NCI-H526 treated with DMSO at 0.1 percent for 48 hours (cell line): ENCODE data around the gene VPS45.
"Not testable (repeated sequence)": the region's sequence is repeated elsewhere in the genome, so short reads cannot be mapped to it uniquely, and the experiment has no call there.

Experiments
- DNase-seq: peaks from one replicate; lab custom pipeline; 2025; lab: John Stamatoyannopoulos, UW

Gene VPS45

DNA sequence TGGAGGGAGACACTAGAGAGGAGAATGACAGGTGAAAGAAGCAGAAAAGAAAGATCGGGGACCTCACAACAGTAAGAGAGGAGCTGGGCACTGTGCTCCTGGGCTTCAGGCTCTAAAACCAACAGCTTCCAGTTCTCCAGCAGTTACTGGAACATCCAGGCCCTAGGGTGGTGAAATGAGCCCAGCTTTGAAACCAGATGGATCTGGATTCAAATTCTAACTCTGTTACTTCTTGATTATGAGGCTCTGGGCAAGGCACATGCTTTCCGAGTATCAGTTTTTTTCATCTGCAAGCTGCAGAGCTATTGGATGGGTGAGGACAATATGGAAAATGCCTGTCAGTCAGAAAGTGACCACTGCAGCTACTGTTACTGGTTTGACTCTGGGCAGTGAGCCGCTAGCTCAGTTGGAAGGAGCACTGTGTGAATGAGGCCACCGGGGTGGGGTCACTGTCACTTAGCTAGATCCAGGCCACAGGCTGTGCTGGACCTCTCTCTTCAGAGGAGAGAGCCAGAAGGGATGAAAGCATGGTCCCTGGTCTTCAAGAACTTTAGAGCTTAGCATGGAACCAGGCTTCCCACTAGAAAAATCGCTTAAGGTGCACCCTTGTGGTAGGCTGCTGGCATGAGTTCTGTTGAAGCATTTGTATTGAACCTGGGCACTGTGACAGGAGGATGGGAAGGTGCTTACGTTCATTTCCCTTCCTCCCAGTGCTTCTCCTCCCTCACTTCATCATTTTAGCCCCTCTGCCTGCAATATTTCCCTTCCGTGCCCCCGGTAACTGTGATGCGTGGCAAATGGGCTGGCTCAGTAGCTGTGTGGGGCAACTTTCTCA lies 94.4 kb downstream of the VPS45 start:
- no peak for DNase-seq

DNA sequence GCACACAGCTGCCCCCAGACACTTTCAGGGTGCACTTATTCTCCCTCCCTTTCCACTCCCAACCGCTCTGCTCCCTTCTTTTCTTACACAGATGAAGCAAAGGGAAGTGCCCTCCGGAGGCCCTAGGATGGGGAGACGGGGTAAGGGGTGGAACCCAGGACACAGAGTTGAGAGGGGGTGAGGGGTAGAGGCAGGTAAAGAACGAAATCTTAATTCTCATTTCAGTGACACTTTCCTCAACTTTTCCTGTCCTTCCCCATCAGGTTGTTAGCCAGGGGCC lies 94.9 kb downstream of the VPS45 start:
- no peak for DNase-seq

DNA sequence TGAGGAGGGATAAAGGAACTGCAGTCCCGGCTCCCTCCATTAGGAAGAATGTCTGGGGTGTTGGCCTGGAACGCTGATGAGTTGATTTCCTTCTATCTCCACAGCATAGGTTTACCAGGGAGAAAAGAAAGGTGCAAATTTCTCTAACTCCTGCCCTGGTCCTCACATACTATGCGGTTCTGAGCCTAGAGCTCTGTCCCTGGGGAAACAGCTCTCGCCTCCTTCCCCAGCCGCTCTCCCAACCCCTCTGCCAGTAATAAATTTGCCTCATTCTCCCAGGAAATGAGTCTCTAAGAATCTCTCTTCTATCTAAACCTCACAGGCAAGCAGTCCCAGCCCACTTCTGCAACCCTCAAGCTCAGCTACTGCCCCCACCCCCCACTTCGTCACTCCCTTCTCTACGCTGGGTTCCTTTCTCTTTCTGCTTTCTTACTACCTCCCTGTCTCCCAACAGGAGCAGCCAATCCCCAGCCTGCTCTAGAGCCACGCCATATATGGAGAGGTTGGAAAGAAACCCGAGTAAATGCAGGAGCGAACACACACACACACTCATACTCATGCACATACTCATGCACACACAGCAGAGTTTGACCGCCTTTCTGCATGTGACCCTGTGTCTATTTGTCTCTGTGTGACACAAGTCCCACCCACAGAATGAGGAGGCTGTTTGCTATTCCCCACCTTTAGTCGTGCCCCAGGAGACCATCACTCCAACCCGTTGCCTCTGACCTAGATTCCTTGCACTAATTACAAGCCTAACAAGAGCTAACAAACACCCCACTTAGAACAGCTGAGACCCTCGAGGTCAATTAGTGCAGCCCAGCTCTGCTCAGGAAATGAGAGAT lies 95.5 kb downstream of the VPS45 start:
- DNase-seq = peak; percentile 96

DNA sequence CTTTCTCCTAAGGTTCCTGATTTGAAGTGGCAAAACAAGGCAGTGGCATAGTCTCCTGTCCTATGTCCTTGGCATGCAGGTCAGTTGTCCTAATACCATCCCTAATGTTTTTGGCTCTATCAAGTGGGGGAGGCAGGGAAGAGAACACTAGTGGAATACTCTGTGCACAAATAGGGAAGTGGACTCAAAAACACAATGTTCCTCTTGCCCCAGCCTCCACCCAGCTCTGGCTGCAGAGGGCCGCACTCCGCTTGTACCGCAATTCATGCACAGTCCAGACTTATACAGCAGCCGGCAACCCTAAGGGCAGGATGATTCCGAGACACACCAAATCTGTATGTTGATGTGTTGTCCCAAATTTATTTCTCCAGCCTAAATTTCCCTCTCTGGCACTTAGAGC lies 96.6 kb downstream of the VPS45 start:
- no peak for DNase-seq

DNA sequence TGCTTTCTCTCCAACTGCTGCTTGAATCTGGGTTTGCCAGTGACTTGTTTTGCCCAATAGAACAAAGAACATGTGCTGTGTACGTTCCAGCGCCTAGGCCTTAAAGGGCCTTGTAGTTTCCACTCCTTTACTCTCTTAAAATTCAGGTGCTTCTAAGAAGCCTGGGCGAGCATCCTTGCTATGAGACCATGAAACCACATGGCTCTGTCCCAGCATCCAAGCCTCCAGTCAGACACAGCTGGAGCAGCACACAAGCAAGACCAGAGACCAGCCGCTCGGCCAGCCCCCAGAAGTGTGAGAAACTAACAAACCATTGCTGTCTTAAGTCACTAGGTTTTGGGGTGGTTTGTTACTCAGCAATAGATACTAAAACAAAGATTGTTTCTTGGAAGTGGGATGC lies 97.2 kb downstream of the VPS45 start:
- no peak for DNase-seq

DNA sequence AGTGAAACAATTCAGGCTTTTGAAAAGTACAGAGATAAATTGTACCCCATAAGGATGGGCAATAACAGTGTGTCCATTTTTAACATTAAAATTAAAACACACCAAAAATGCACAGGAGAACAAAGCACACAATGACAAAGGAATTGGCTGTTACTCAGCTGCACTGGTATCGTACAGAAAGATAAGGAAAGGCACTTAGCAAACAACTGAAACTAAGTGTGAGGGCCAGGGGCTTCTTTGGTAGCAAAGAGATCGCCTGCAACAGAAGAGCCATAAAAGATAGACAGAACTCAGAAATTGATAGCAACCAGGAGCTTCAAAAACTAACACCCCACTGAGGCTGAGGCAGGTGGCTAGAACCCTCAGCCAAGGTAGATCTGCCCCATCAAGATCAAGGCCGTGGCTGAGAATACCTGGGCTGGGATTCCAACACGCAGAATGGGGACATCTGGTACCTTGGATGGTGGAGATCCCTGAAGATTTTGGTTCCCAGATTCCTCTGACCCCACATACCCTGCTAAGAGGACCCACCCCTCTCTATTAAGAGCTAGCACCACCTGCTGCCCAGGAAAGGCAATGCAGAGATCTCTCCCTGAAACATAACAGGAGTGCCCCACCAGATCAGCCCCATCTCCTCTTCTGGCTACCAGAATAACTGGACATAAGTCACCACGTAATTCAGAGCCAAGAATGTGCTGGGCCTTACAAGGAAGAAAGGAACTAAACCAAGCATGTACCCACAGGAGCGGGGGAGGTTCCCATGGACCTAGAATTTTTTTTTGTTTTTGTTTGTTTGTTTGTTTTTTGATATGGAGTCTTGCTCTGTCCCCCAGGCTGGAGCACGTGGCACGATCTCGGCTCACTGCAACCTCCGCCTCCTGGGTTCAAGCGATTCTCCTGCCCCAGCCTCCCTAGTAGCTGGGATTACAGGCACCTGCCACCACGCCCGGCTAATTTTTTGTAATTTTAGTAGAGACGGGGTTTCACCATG lies 98.3 kb downstream of the VPS45 start:
- DNase-seq = peak; percentile 52

DNA sequence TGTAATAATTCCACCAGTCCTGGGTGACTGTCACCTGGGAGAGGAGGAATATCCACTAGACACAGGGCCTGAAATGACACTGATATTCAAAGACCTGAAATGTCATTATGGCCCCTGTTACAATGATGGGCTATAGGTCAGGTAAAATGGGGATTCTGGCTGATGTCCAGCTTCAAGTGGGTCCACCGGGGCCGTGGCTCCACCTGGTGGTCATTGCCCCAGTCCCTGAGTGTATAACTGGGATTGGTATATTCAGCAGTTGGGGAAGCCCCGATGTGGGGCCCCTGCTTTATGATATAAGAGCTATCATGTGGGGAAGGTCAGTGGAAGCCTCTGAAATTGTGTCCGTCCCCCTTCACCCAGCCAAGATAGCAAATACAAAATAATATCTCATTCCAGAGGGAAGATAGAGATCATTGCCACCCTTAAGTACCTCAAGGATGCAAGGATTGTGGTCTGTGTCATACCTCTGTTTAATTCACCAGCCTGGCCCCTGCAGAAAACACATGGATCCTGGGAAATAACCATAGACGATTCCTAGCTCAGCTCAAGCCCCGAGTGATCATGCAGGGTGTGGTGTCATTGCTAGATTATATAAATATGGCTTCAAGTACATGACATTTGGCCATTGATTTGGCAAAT lies 101.5 kb downstream of the VPS45 start:
- DNase-seq = peak; percentile 63

DNA sequence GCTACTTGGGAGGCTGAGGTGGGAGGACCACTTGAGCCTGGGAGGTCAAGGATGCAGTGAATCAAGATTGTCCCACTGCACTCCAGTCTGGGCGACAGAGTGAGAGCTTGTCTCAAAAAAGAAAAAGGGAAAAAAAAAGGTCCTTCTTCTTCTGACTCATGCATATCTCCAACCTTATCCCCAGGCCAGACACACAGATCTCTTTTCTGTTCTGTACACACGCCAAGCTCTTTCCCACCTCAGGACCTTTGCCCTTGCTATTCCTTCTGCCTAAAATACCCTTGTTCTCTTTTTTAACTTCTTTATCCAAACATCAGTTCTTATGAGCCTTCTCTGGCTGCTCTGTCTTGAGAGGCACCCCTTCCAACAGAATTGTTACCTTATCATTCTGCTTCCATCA lies 104.2 kb downstream of the VPS45 start:
- no peak for DNase-seq

DNA sequence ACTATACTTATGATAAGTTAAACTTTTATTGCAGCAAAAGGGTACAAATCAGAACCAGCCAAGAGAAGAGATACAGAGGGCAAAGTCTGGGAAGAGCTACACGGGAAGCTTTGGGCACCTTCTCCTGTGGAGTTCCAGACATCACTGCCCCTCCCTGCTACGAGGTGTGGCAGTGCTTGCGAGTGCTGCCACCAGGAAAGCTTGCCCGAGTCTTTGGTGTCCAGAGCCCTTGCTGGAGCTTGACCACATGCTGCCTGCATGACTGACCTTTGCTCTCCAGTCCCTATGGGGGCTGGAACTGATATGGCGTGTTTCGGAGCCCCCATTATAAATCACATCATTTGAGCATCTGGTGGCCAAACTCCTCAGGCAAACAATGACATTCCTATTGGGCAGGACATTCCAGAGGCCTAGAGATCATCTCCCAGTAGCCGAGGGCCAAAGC lies 105.6 kb downstream of the VPS45 start:
- no peak for DNase-seq

DNA sequence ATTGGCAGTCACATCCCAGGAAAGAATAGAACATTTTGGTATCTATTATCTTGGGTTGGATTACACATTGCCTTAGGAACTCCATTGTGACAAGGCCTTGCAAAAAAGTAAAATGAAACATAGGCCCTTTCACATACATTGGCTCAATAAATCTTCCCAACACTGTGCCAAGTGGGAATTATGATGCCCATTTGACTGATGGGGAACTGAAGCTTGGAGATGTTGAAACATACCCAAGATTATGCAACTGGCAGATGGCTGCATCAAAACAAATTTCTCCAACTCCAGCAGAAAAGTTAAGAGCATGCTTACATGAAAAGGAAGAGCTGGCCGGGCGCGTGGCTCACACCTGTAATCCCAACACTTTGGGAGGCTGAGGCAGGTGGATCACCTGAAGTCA lies 109.0 kb downstream of the VPS45 start:
- DNase-seq = no peak

DNA sequence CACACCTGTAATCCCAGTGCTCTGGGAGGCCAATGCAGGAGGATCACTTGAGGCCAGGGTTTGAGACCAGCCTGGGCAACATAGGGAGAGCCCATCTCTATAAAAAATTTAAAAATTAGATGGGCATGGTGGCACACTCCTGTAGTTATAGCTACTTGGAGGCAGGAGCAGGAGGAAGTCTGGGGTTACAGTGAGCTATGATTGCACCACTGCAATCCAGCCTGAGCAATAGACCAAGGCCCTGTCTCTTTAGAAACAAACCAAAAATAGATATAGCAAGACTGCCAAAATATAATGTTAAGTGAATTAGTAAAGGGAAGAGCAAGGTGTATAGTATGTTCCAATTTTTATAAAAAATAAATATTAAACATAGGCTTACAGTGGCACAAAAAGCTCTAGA lies 111.0 kb downstream of the VPS45 start:
- DNase-seq = no peak

DNA sequence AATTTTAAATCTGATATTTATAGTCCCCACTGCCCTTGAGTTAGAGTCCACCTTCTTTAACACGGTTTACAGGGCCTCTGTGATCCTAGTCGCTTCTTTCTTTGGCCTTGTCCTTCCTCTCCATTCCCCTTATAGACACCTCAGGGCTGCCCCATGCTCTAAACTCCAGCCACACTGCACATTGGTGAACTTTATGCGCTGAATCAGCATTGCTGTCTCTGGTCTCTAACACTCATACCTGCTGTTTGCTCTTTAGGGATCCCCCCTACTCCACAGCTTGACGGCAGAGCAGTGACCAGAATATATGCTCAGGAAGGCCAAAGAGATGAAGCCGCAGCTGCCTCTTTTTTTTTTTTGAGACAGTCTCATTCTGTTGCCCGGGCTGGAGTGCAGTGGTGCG lies 112.3 kb downstream of the VPS45 start:
- no peak for DNase-seq

DNA sequence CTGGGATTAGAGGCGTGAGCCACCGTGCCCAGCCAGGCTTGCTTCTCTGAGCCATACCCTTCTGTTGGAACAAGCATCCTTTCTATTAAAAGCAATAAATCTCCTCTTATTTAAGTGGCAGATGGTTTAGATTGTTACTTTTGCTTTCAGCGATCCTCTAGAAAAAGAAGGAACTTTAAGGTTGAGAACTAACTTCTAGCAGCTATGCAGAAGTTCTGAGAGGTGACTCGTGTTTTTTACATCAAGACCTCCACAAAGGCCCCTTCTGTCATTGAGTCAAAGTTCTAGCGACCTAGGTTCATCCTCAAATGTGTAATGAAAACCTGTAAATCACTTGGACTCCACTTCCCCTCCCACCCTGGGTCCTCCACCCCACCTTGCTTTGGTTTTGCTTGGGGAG lies 112.9 kb downstream of the VPS45 start:
- no peak for DNase-seq

DNA sequence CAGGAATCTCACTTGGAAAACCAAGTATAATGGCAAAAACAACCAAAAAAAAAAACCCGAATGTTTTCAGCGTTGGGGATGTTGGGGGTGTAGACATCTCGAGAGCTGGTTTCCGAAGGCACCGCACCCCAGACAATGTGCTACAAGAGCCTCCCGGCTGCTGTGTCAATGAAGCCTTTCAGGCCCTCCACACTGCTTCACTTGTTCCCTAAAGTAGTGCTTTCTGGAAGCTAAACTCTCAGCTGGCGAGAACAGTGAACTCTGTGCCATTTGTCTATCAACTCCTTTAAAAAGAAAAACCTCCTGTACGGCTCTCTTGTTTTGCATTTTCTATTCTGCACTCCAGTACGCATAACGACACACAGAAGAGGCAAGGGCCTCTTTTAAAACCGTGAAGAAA lies 114.7 kb downstream of the VPS45 start:
- no peak for DNase-seq

DNA sequence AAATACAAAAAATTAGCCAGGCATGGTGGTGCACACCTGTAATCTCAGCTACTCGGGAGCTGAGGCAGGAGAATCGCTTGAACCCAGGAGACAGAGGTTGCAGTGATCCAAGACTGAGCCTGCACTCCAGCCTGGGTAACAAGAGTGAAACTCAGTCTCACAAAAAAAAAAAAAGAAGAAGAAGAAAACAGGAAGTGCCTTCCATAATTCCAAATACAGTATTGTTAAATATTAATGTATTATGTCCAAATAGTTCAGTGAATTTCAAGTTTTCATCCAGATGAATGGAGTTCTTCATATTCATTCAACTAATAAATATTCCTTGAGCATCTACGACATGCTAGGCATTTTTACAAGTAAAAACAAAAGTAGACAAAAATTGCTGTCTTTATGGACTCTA lies 115.5 kb downstream of the VPS45 start:
- no peak for DNase-seq

DNA sequence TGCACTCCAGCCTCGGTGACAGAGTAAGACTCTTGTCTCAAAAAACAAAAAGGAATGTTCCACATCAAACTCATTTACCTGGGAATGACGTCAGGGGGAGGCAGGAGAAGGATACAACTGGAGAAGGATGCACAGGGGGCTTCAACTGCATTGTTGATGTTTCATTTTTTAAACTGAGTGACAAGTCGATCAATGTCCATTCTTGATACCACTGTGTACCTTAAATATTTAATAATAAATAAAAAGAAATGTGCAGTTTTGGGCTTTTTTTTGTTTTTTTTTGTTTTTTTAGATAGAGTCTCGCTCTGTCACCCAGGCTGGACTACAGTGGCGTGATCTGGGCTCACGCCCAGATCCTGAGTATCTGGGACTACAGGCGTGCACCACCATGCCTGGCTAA lies 117.9 kb downstream of the VPS45 start:
- no peak for DNase-seq

DNA sequence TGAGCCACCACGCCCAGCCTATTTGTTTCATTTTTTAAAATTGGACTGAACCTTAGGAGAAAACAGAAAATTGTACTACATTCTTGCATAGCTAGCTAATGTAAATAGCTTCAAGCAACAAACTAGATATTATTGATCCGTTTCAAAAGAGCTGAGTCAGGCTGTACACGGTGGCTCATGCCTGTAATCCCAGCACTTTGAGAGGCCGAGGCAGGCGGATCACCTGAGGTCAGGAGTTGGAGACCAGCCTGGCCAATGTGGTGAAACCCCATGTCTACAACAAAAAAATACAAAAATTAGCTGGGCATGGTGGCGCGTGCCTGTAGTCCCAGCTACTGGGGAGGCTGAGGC lies 118.8 kb downstream of the VPS45 start:
- DNase-seq = not testable (repeated sequence)

DNA sequence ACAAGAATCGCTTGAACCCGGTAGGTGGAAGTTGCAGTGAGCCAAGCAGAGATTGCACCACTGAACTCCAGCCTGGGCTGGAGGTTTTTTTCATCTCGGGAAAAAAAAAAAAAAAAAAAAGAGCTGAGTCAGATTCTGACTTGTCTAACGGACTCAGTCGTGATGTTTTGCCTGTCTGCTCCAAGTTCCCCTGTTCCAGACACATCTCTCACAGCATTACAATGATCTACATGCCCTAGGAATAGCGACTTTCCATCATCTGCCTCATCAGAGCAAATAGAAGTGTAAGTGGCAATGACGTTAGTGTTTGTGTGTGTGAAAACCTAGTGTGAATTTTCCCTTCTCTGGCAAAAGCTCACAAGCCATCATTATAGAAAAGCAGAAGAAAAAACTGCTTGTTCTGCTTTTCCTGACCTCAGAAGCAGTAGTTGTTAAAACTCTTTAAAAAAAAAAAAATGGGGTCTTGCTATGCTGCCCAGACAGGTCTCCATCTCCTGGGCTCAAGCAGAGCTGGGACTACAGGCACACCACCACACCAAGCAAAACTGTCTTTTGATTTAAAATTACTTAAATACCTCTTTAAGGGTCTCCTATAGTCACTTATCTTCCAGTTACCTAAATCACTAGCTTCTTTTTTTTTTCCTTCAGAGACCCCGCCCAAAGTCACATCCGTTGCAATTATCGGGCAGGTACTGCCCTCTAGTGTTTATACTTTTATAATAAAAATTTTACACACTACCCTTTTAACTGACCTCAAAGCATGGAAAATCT lies 119.4 kb downstream of the VPS45 start:
- peak; percentile 67 for DNase-seq

DNA sequence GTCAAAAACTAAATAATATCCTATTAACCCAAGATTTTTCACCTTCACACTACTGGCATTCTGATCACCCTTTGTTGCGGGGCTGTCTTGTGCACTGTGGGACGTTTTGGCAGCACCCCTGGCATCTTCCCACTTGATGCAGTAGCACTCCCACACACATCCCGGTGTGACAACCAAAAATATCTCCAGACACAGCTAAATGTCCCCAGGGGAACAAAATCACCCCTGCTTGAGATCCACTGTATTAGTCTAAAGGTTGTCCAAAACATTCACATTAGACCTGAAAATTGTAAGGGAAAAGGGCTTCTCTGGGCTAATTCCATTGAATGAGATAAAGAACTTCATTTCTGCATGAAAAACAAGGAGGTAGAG lies 120.0 kb downstream of the VPS45 start:
- DNase-seq = no peak

DNA sequence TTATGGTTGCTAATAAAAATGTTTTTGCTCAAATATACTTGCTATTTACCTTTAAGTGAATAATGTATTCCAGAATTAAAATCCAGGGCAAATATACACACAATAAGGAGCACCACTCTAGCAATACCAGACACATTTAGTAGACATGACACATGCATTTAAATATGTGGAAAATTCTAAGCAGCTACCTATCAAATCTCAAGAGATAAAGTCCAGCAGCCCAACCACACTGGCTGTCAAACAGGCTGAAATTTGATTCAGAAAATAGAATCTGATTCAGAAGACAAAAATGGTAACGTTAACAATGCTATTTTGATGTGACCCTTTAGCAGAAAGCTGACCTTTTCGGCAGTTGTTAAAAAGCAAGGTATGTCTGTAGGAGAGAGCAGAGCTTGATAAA lies 124.4 kb downstream of the VPS45 start:
- no peak for DNase-seq

DNA sequence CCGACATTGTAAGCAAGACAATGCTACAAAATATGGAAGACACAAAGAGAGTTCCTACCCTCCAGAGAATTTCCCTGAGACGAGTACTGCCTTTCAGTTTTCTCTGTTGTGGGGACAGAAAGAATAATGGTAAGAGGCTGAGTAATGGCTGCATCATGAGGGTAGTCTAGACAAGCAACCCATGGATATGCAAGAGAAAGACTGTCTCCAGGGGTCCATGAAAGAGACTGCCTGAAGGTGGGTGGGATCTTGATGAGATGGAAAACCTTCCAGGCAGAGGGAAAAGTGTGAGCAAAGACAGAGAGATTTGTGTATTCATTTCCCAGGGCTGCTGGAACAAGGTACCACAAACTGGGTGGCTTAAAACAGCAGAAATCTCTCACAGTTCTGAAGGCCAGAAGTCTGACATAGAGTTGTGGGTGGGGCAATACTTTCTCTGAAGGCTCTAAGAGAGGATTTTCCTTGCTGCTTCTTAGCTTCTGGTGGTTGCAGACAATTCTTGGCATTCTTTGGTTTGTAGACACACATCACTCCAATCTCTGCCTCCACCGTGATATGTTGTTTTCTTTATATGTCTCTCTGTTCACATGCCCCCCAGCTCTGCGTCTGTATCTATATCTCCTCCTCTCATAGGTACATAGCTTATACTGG lies 126.9 kb downstream of the VPS45 start:
- DNase-seq = no peak
